T-helper 1 cell (primary cell): ENCODE measurements around the gene OPRM1.

Source experiments
- DNase-seq, 5 donors: peaks; one replicate each; pipeline ENCODE4 v3.0.0-alpha.2; 2012 to 2020

OPRM1 gene

DNA sequence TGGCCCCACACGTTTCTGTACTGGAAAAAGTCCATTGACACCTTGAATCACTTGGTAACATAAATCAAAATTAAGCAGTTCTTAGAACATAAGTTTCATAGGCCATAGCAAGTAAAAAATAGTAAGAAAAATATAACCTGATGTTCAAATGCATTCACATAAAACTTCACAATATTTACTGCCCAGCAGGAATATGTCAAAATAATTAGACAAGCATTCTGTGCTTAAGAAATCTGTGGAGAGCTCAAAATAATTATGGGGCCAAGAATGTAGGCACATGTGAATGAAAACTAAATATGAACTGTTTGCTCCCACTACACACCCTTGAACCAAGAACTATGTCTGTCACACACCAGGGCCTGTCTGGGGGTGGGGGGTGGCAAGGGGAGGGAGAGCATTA is 246.8 kb downstream of the OPRM1 start:
- no peak for DNase-seq

DNA sequence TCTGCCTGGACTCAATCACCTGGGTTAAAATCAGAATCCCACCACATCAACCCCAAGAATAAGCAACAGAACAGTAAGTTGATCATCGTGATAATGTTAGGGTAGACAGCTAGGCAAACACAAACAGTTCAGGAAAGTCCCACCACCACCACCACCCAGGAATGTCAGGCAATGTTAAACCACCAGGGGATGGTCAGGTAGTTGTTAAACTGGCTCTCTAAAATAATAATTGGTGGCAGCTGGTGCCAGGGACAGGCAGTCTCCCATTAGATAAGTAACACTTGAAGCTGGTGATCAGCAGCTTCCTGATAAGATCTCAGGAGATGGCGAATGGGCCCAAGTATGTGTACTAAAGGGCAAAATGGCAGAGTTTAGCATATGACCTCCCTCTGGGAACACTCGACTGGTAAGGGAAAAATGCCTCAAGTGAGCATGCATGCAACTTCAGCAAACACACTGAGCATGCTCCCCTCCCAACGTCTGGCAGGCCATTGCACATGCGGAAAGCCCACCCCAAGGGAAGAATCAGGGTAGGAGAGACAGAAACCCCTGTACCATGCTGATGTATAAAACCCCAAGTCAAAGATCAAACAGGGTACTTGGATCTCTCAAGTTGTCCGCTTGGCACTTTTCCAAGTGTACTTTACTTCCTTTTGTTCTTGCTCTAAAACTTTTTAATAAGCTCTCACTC is 250.9 kb downstream of the OPRM1 start:
- DNase-seq: no peak

DNA sequence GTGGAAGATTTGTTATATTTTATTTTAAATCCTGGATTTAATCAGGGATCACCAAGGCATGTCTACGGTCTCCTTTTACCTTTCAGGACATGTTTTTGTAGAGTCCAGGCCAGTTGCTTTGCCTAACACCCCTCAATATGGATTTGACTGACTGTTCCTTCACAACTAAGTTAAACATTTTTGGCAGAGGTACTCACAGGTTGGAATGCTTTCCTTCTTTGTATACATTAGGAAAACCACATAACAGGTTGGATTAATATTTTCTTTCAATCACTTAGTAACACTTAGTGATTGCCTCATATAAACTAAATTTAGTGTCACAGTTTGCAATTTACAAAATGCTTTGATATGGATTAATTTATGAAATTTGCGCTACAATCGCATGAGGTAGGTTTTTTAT is 253.0 kb downstream of the OPRM1 start:
- DNase-seq: no peak

DNA sequence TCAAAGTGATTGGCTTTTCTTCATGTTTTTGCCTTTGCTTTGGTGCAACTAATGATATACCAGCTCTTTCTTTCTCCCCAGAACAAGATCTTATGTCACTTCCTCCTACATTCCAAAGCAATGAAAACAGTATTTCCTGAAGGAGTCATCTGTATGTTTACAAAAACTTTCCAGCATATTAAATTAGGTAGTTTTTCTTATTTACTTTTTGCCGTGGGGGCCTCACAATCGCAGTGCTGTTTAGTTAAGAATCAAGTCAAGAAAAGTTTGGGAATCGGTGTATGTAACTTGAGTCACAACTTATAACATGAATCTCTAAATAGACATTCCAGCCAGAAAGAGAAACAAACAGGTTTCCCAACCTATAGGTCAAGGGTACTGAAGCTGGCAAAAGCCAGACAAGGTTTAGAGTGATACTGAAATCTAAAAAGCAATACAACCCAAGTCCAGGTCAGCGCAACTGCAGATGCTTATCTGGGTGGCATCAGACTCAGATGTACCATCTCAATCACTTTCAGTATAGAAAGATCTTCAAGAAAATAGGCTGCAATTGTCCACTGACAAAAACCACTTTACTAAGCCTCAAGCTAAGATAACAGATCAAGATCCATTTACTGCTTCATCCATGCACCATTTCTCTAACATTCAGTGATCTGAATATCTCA is 253.9 kb downstream of the OPRM1 start:
- DNase-seq: no peak

DNA sequence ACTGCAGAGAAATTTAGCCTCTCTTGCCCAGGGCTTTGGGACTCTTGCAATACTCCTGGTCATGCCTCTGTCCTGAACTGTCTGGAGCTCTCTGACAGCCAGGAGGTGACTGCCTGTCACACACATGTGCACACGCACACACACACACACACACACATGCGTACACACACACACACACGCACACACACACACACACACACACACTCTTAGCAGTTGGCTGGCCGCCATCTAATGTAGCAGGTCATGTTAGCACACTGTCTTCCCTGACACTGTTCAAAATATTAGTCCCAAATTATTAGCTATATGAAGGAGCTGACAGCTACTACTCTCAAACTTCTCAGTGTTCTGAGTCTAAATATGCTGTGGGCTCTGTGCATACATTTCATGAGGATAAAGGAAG is 256.7 kb downstream of the OPRM1 start:
- no peak for DNase-seq
